ENCODE measurements around the gene FARS2. TPM values are rescaled to one million over a fixed set of nuclear protein-coding genes. Genes with fewer than 3 reads are reported as not detected.

The FARS2 gene
- total RNA-seq, 1 donor from 2014 or later: 21.9 TPM

DNA sequence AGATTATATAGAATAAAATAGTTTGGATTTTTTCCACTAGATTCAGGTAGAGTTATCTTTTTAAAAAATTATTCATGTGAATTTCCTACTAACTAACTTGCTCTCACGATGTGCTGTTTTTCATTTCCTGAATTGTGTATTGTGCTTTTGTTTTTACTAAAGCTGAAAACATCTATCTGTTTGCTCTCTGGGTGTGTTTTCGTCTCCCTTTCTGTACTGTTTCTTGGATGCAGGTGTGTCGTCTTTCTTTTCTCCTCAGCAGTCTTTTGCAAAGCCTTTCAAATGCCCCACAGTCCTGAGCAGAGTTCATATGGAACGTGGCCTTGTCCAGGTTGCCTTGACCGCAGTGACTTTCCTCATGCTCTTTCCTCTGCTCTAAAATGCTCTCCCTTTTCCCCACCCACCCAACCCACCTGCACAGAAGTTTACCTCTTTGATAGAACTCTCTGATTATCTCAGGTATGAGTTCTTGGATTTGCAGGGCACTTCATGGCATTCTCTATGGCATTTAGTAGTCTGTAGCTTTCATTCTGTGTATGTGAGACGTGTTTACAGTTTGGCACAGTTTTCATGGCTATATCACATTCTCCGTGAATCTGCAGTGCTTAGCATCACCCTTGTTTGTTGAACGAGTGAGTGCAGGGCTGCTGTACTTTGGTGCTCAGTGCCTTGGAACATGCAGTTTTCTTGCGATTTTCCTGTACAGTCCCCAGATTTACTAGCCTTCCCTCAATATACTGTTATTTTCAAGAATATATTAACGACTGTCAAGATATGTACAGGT is 77.1 kb downstream of the FARS2 start:
- Mint-ChIP-seq H3K27me3 (no peaks in the 10 kb centered on the region), H3K4me1 (ENCODE audit: unreplicated experiment) (no peaks in the 10 kb centered on the region), H3K27ac (no peak overlapping the region), H3K9me3 (no peaks in the 10 kb centered on the region), H3K4me3 (no peak overlapping the region), H3K36me3 (no peaks in the 10 kb centered on the region)
- DNase-seq (ENCODE audit: extremely low spot score, unreplicated experiment): no peak
- TF ChIP-seq, protein P1, sequence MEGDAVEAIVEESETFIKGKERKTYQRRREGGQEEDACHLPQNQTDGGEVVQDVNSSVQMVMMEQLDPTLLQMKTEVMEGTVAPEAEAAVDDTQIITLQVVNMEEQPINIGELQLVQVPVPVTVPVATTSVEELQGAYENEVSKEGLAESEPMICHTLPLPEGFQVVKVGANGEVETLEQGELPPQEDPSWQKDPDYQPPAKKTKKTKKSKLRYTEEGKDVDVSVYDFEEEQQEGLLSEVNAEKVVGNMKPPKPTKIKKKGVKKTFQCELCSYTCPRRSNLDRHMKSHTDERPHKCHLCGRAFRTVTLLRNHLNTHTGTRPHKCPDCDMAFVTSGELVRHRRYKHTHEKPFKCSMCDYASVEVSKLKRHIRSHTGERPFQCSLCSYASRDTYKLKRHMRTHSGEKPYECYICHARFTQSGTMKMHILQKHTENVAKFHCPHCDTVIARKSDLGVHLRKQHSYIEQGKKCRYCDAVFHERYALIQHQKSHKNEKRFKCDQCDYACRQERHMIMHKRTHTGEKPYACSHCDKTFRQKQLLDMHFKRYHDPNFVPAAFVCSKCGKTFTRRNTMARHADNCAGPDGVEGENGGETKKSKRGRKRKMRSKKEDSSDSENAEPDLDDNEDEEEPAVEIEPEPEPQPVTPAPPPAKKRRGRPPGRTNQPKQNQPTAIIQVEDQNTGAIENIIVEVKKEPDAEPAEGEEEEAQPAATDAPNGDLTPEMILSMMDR (conservative IDR thresholded peaks at IDR 0.05): no peak

DNA sequence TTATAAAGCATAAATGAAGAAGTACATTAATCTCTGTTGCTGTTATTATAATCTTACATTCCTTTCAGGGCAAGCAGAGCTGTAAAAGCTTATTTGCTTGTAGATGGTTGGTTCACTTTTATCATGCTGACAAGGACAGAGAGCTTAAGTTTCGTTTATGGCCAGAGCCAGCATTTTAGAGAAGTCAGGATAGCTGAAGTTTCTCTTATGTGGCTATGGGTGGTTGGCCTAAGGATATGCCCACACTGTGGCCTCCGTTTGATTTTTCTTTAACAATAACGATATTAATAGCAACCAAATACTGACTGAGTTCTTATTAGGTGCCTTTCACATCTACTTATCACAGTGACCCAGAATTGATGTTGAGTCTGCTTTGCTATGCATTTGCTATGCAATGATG is 78.5 kb downstream of the FARS2 start:
- Mint-ChIP-seq H3K4me3 (no peak overlapping the region), H3K27me3 (no peaks in the 10 kb centered on the region), H3K36me3 (no peaks in the 10 kb centered on the region), H3K9me3 (no peaks in the 10 kb centered on the region), H3K27ac (no peak overlapping the region), H3K4me1 (ENCODE audit: unreplicated experiment) (no peaks in the 10 kb centered on the region)
- TF ChIP-seq, protein P1 (conservative IDR thresholded peaks at IDR 0.05): no peak
- DNase-seq (ENCODE audit: extremely low spot score, unreplicated experiment): no peak

DNA sequence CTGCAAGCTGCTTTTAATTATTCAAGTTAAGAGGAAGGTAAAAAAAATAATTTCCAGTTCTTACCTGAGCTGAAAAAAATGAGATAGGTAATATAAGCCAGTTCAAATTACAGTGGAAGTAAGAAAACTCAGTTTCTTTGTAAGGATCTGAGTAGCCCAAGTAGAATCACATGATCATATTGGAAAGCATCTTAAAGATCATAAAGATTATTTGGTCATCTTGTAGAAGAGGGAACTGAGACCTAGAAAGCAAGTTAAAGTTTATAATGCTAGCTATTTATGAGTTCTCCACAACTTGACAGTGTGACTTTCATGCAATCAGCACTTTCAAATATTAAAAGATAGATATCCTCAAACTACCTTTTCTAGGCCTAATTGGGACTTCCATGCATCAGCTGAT is 80.5 kb downstream of the FARS2 start:
- Mint-ChIP-seq H3K36me3 (no peaks in the 10 kb centered on the region), H3K4me3 (no peak overlapping the region), H3K27ac (no peak overlapping the region), H3K4me1 (ENCODE audit: unreplicated experiment) (no peaks in the 10 kb centered on the region), H3K9me3 (no peaks in the 10 kb centered on the region), H3K27me3 (no peaks in the 10 kb centered on the region)
- no peak for DNase-seq (ENCODE audit: extremely low spot score, unreplicated experiment)
- TF ChIP-seq, protein P1 (conservative IDR thresholded peaks at IDR 0.05): no peak

DNA sequence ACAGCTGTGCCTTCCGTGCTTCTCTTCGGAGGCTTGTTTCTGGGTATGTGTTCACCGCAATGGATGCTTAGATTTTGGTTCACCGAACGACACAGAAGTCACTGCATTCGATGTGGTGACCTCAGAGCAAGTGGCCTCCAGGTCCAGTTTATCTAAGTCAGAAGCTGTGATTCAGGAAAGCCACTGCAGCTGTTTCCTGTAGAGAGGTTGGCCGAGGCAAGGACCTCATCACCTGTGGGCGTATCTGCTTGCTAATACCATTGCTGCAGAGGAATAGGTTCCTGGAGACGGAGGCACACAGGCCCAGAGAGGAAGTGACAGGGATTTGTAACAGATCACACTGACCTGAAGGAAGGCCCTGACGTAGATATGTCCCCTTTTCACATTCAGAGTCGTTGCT is 82.7 kb downstream of the FARS2 start:
- Mint-ChIP-seq H3K27me3 (no peaks in the 10 kb centered on the region), H3K4me1 (ENCODE audit: unreplicated experiment) (no peaks in the 10 kb centered on the region), H3K27ac (no peak overlapping the region), H3K4me3 (no peak overlapping the region), H3K9me3 (peaks cover 5% of the 10 kb centered on the region), H3K36me3 (no peaks in the 10 kb centered on the region)
- DNase-seq (ENCODE audit: extremely low spot score, unreplicated experiment): no peak
- TF ChIP-seq, protein P1 (conservative IDR thresholded peaks at IDR 0.05): no peak

DNA sequence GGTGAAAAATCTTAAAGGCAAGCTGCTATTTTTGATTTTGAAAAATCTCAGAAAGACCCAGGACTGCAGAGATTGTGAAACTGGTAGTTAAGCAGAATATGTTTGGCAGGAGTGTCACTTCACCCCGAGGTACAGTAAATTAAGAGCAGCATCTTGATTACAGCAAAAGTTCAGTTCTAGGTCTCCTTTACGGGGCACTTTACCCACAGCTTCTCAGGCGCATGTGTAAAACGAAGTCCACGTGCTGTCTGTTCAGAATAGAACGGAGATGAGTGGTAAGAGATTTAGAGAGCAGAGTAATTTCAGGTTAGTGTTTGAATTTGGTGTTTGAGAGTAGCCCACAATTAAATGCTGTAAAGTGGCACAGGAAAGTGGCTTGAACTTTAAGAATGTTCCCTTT is 84.0 kb downstream of the FARS2 start:
- Mint-ChIP-seq H3K27ac (no peak overlapping the region), H3K9me3 (peaks cover 5% of the 10 kb centered on the region), H3K4me1 (ENCODE audit: unreplicated experiment) (no peaks in the 10 kb centered on the region), H3K4me3 (no peak overlapping the region), H3K27me3 (no peaks in the 10 kb centered on the region), H3K36me3 (peaks cover 5% of the 10 kb centered on the region)
- TF ChIP-seq, protein P1 (conservative IDR thresholded peaks at IDR 0.05): no peak
- DNase-seq (ENCODE audit: extremely low spot score, unreplicated experiment): no peak
